IMR-90 (cell line): ENCODE data around the gene NCKIPSD. TPM values are rescaled to one million over a fixed set of nuclear protein-coding genes. Genes with fewer than 3 reads are reported as not detected.

Experiments used
- ATAC-seq: fragments of 200-7000 bp; cut with Tn5 transposase; 2 replicates; pipeline ENCODE4 v1.9.1; 2020; ENCODE audit warnings: low read depth, mild to moderate bottlenecking, moderate library complexity
- BruUV-seq: library from RNA; stranded (reverse); fragments of 400-500 nt; replicated peaks from 2 replicates; lab custom pipeline; 2021; lab: Mats Ljungman, UMichigan
- CTCF ChIA-PET: fragments of 300-600 bp; formaldehyde crosslinking; extraction: SDS; loops from one replicate; lab custom pipeline; 2021; ENCODE audit warnings: antibody characterized with exemption; lab: Yijun Ruan, JAX
- POLR2A ChIA-PET: fragments of 300-600 bp; sonication (Branson Sonifier 250); formaldehyde crosslinking; loops from one replicate; lab custom pipeline; 2022; ENCODE audit warnings: antibody characterized with exemption; ENCODE audit not compliant: unreplicated experiment; lab: Charles Lee
- DNase-seq: peaks from one replicate; pipeline ENCODE4 v3.0.0; 2013
- H2AFZ ChIP-seq: replicated peaks from 2 replicates; pipeline ENCODE3; 2013; ENCODE audit warnings: low read length, mild to moderate bottlenecking; ENCODE audit not compliant: poor library complexity
- H2AK5ac ChIP-seq: 2 replicates; pipeline ENCODE4 v1.6.1; 2013; ENCODE audit warnings: low read depth, low read length, inconsistent platforms
- H2AK9ac ChIP-seq: replicated peaks from 2 replicates; pipeline ENCODE3; 2013; ENCODE audit warnings: mild to moderate bottlenecking, low read depth, low read length, moderate library complexity; ENCODE audit not compliant: poor library complexity
- H2BK120ac ChIP-seq: 2 replicates; pipeline ENCODE4 v1.6.1; 2013; ENCODE audit warnings: low read depth, low read length, inconsistent platforms
- H2BK15ac ChIP-seq: 3 replicates; pipeline ENCODE4 v1.6.1; 2013; ENCODE audit warnings: low read depth, low read length, inconsistent platforms
- H2BK20ac ChIP-seq: 2 replicates; pipeline ENCODE4 v1.6.1; 2013; ENCODE audit warnings: low read depth, mild to moderate bottlenecking, inconsistent platforms, low read length, moderate library complexity
- H2BK5ac ChIP-seq: 2 replicates; pipeline ENCODE4 v1.6.1; 2013; ENCODE audit warnings: mild to moderate bottlenecking, low read depth, low read length, inconsistent platforms; ENCODE audit not compliant: poor library complexity, severe bottlenecking
- H3K14ac ChIP-seq: replicated peaks from 2 replicates; pipeline ENCODE4 v1.6.1; 2013; ENCODE audit warnings: low read depth, low read length, inconsistent platforms
- H3K18ac ChIP-seq: 2 replicates; pipeline ENCODE4 v1.6.1; 2013; ENCODE audit warnings: low read depth, low read length, control low read depth
- H3K23ac ChIP-seq: 2 replicates; pipeline ENCODE4 v1.6.1; 2013; ENCODE audit warnings: low read depth, low read length, inconsistent platforms
- H3K27ac ChIP-seq: 2 replicates; pipeline ENCODE4 v1.5.1; 2013; ENCODE audit warnings: mild to moderate bottlenecking, control low read depth, low read length; ENCODE audit not compliant: insufficient read depth
- H3K27me3 ChIP-seq: 2 replicates; pipeline ENCODE4 v1.6.1; 2013; ENCODE audit warnings: low read length; ENCODE audit not compliant: control insufficient read depth, insufficient read depth
- H3K36me3 ChIP-seq: 2 replicates; pipeline ENCODE4 v1.6.1; 2013; ENCODE audit warnings: low read length, mixed read lengths; ENCODE audit not compliant: control insufficient read depth, insufficient read depth
- H3K4ac ChIP-seq: 2 replicates; pipeline ENCODE4 v1.6.1; 2013; ENCODE audit warnings: low read depth, low read length, inconsistent platforms
- H3K4me1 ChIP-seq: 2 replicates; pipeline ENCODE4 v1.6.1; 2013; ENCODE audit warnings: low read length, mixed read lengths; ENCODE audit not compliant: control insufficient read depth, insufficient read depth
- H3K4me2 ChIP-seq: 2 replicates; pipeline ENCODE4 v1.6.1; 2013; ENCODE audit warnings: low read depth, mild to moderate bottlenecking, control low read depth, low read length, moderate library complexity
- H3K4me3 ChIP-seq: 2 replicates; pipeline ENCODE4 v1.5.1; 2013; ENCODE audit warnings: low read depth, mild to moderate bottlenecking, control low read depth, low read length, moderate library complexity; ENCODE audit not compliant: insufficient read depth
- H3K56ac ChIP-seq: 2 replicates; pipeline ENCODE4 v1.6.1; 2013; ENCODE audit warnings: low read length, inconsistent platforms; ENCODE audit not compliant: insufficient read depth; ENCODE audit errors: extremely low read depth
- H3K79me1 ChIP-seq, 2 experiments: 2 replicates each; pipeline ENCODE4 v1.6.1; 2013; ENCODE audit warnings: low read length in 2 of 2, inconsistent platforms in 1 of 2, low read depth in 1 of 2
- H3K9ac ChIP-seq: 2 replicates; pipeline ENCODE4 v1.6.1; 2013; ENCODE audit warnings: low read depth, low read length, control low read depth
- H3K9me1 ChIP-seq: 2 replicates; pipeline ENCODE4 v1.6.1; 2013; ENCODE audit warnings: low read length, inconsistent platforms; ENCODE audit not compliant: insufficient read depth
- H3K9me3 ChIP-seq: 2 replicates; pipeline ENCODE4 v1.6.1; 2013; ENCODE audit warnings: low read length; ENCODE audit not compliant: control insufficient read depth, insufficient read depth
- H4K20me1 ChIP-seq: 2 replicates; pipeline ENCODE4 v1.6.1; 2013; ENCODE audit warnings: low read length, inconsistent platforms; ENCODE audit not compliant: insufficient read depth
- H4K5ac ChIP-seq: 2 replicates; pipeline ENCODE4 v1.6.1; 2013; ENCODE audit warnings: mild to moderate bottlenecking, low read depth, low read length, control low read depth
- H4K8ac ChIP-seq, 2 experiments: 2 replicates each; pipeline ENCODE4 v1.6.1; 2013; ENCODE audit warnings: low read depth in 2 of 2, low read length in 2 of 2, control low read depth in 1 of 2, inconsistent platforms in 1 of 2
- H4K91ac ChIP-seq: 2 replicates; pipeline ENCODE4 v1.6.1; 2013; ENCODE audit warnings: low read depth, low read length, inconsistent platforms; ENCODE audit not compliant: insufficient read depth
- BHLHE40 ChIP-seq: fragments of 150-350 bp; IDR thresholded peaks from 2 replicates; pipeline ENCODE4 v1.6.1; 2016; ENCODE audit warnings: mild to moderate bottlenecking, low read depth, low read length
- CEBPB ChIP-seq: IDR thresholded peaks from 2 replicates; pipeline ENCODE4 v1.6.1; 2012; ENCODE audit warnings: low read depth, low read length, improper control_type of control experiment
- CHD1 ChIP-seq: IDR thresholded peaks from 2 replicates; pipeline ENCODE4 v1.6.1; 2012; ENCODE audit warnings: low read depth, low read length, improper control_type of control experiment
- ELK1 ChIP-seq: fragments of 150-350 bp; IDR thresholded peaks from 2 replicates; pipeline ENCODE4 v1.6.1; 2016; ENCODE audit warnings: low read depth, mild to moderate bottlenecking, low read length, moderate library complexity, borderline replicate concordance
- FOS ChIP-seq: fragments of 150-350 bp; IDR thresholded peaks from 2 replicates; pipeline ENCODE4 v1.6.1; 2016; ENCODE audit warnings: low read depth, low read length
- MAFK ChIP-seq: IDR thresholded peaks from 2 replicates; pipeline ENCODE4 v1.6.1; 2012; ENCODE audit warnings: low read depth, low read length, improper control_type of control experiment
- MAZ ChIP-seq: IDR thresholded peaks from 2 replicates; pipeline ENCODE4 v1.6.1; 2012; ENCODE audit warnings: low read depth, mild to moderate bottlenecking, low read length, improper control_type of control experiment, moderate library complexity, borderline replicate concordance
- MXI1 ChIP-seq: IDR thresholded peaks from 2 replicates; pipeline ENCODE4 v1.6.1; 2012; ENCODE audit warnings: low read depth, mild to moderate bottlenecking, low read length, moderate library complexity, borderline replicate concordance
- NFE2L2 ChIP-seq: fragments of 150-350 bp; IDR thresholded peaks from 2 replicates; pipeline ENCODE4 v1.6.1; 2016; ENCODE audit warnings: low read depth, mild to moderate bottlenecking, low read length
- POLR2A ChIP-seq: IDR thresholded peaks from 2 replicates; pipeline ENCODE4 v1.6.1; 2012; ENCODE audit warnings: mild to moderate bottlenecking, low read depth, low read length
- RAD21 ChIP-seq: IDR thresholded peaks from 2 replicates; pipeline ENCODE4 v1.6.1; 2012; ENCODE audit warnings: low read length, improper control_type of control experiment
- RCOR1 ChIP-seq: IDR thresholded peaks from 2 replicates; pipeline ENCODE4 v1.6.1; 2012; ENCODE audit warnings: mild to moderate bottlenecking, low read length, improper control_type of control experiment; ENCODE audit not compliant: insufficient replicate concordance
- RFX5 ChIP-seq: IDR thresholded peaks from 2 replicates; pipeline ENCODE4 v1.8.0; 2012; ENCODE audit warnings: low read depth, mild to moderate bottlenecking, low read length, moderate library complexity
- SMC3 ChIP-seq: fragments of 150-350 bp; IDR thresholded peaks from 2 replicates; pipeline ENCODE4 v1.6.1; 2016; ENCODE audit warnings: low read depth, mild to moderate bottlenecking, antibody characterized with exemption, low read length, moderate library complexity
- USF2 ChIP-seq: fragments of 150-350 bp; IDR thresholded peaks from 2 replicates; pipeline ENCODE4 v1.6.1; 2017; ENCODE audit warnings: mild to moderate bottlenecking, antibody characterized with exemption, low read length, low read depth
- WGBS, 2 experiments: methylation state at CpG; one replicate each; pipeline versions ENCODE4 v1.1.5 to v1.1.7; 2013; ENCODE audit warnings: missing lambda C conversion rate in 2 of 2; ENCODE audit not compliant: insufficient read length in 1 of 2; ENCODE audit errors: extremely low coverage in 2 of 2; 5-methylcytosine and 5-hydroxymethylcytosine counted together
- dilution Hi-C: fragments of 300-500 bp; cut with HindIII; formaldehyde crosslinking; loops from one replicate; pipeline ENCODE4 v1.14.3; 2018; ENCODE audit warnings: low sequenced_read_pairs; ENCODE audit not compliant: unreplicated experiment
- in situ Hi-C: fragments of 300-500 bp; cut with MboI; formaldehyde crosslinking; loops from 3 replicates; pipeline ENCODE4 v1.14.3; 2019; ENCODE audit warnings: low sequenced_read_pairs, inconsistent platforms, mixed read lengths
- intact Hi-C: fragments of 100-400 bp; cut with micrococcal nuclease; formaldehyde crosslinking; loops from 2 replicates; pipeline ENCODE4 v1.10.0; 2022
- polyA plus RNA-seq, 3 experiments: library from polyadenylated mRNA; depleted of rRNA; stranded (reverse); fragments of >200 nt; gene quantifications; 2 replicates each; pipeline ENCODE4 v1.2.3, GENCODE V29; 2012; ENCODE audit warnings: low replicate concordance in 1 of 3
- total RNA-seq: library from RNA; depleted of rRNA; stranded (reverse); fragments of >200 nt; gene quantifications from 2 replicates; pipeline ENCODE4 v1.2.3, GENCODE V29; 2012
- TF ChIP-seq, protein P1 (sequence below): conservative IDR thresholded peaks from 2 replicates; pipeline ENCODE4 v1.5.1; 2012; ENCODE audit warnings: mild to moderate bottlenecking, low read depth, low read length, improper control_type of control experiment

NCKIPSD gene
- total and polyA plus RNA-seq, 2 of the 4 experiments (the other 2 are of a cell fraction) = 21.0 to 38.3 TPM

DNA sequence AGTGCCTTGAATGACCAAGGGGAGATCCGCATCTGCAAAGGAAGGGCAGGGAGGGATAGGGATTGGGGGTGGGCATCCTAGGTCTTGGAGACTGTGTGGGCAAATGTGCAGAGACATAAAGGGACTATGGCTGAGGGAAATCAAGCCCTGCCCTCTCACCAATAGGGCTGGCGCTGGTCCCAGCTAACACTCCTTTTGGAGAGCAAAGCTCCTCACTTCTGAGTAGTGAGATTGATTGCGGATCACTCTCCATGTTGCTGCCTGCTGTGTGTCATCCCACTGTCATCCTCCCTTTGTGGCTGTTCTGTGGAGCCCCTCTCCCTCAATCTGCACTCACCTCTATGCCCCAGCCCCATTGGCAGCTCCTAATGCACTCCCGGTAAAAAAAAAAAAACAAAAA is 20.8 kb downstream of the NCKIPSD start:
- no peak overlapping the region for H3K18ac ChIP-seq
- no peak overlapping the region for H3K4ac ChIP-seq
- CTCF ChIA-PET = interaction anchor here (1.0 kb wide), 1 partner anchor 102 kb away, joined by 3 read pairs; no protein-coding TSS in a partner anchor
- H4K20me1 ChIP-seq = no peaks in the 10 kb centered on the region
- no peaks in the 10 kb centered on the region for H3K9me3 ChIP-seq
- peaks cover 5% of the 10 kb centered on the region for H3K9me1 ChIP-seq
- no peak for TF ChIP-seq ELK1
- no peak for TF ChIP-seq FOS
- no peak for TF ChIP-seq MXI1
- TF ChIP-seq, protein P1, sequence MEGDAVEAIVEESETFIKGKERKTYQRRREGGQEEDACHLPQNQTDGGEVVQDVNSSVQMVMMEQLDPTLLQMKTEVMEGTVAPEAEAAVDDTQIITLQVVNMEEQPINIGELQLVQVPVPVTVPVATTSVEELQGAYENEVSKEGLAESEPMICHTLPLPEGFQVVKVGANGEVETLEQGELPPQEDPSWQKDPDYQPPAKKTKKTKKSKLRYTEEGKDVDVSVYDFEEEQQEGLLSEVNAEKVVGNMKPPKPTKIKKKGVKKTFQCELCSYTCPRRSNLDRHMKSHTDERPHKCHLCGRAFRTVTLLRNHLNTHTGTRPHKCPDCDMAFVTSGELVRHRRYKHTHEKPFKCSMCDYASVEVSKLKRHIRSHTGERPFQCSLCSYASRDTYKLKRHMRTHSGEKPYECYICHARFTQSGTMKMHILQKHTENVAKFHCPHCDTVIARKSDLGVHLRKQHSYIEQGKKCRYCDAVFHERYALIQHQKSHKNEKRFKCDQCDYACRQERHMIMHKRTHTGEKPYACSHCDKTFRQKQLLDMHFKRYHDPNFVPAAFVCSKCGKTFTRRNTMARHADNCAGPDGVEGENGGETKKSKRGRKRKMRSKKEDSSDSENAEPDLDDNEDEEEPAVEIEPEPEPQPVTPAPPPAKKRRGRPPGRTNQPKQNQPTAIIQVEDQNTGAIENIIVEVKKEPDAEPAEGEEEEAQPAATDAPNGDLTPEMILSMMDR = no peak
- no peak for TF ChIP-seq SMC3
- TF ChIP-seq NFE2L2 = no peak
- no peak for TF ChIP-seq MAFK
- TF ChIP-seq RFX5 = no peak
- no peak for TF ChIP-seq BHLHE40
- TF ChIP-seq POLR2A = no peak
- no peak for TF ChIP-seq RCOR1
- TF ChIP-seq RAD21 = no peak
- TF ChIP-seq CEBPB = no peak
- TF ChIP-seq MAZ = no peak
- no peak for TF ChIP-seq USF2
- TF ChIP-seq CHD1 = no peak
- H4K8ac ChIP-seq = no peak overlapping the region
- no peaks in the 10 kb centered on the region for H3K36me3 ChIP-seq
- H2AFZ ChIP-seq = no peak overlapping the region
- no peak overlapping the region for H4K5ac ChIP-seq
- no peak overlapping the region for H2AK9ac ChIP-seq
- no peak for ATAC-seq
- intact Hi-C loops = loop anchor here (2.0 kb wide), 1 partner anchor 14 kb away; no protein-coding TSS in a partner anchor
- no peak overlapping the region for H3K56ac ChIP-seq
- no peak overlapping the region for H2AK5ac ChIP-seq
- H2BK120ac ChIP-seq = no peak overlapping the region
- no peak overlapping the region for H3K4me3 ChIP-seq
- no CpG with 5 or more reads among the region's 4 CpGs for WGBS, 2 experiments
- no peak overlapping the region for H2BK15ac ChIP-seq
- peaks cover 0 to 5% of the 10 kb centered on the region in 2 experiments; a peak in 1 of 4 replicates for H3K79me1 ChIP-seq
- H3K4me2 ChIP-seq = no peak overlapping the region
- H3K9ac ChIP-seq = no peak overlapping the region
- no peak overlapping the region for H3K27ac ChIP-seq
- POLR2A ChIA-PET = no interaction called here
- no peaks in the 10 kb centered on the region for H3K27me3 ChIP-seq
- no peak overlapping the region for H2BK5ac ChIP-seq
- dilution Hi-C loops = no loop called here
- BruUV-seq = no TSS peak
- H4K91ac ChIP-seq = no peak overlapping the region
- no peak for DNase-seq
- no peak overlapping the region for H3K23ac ChIP-seq
- no peak overlapping the region for H3K14ac ChIP-seq
- H3K4me1 ChIP-seq = no peaks in the 10 kb centered on the region; the same call in 1 of the 2 replicates
- in situ Hi-C loops = loop anchor here (10.0 kb wide), 1 partner anchor 200 kb away; a partner anchor contains a TSS
- H2BK20ac ChIP-seq = no peak overlapping the region
